HepG2 (cell line): ENCODE measurements around the gene GLIS2. TPM values are rescaled to one million over a fixed set of nuclear protein-coding genes. Genes with fewer than 3 reads are reported as not detected.

Experiments
- AGO1 ChIP-seq: fragments of 200-400 bp; formaldehyde crosslinking; IDR thresholded peaks from 2 replicates; pipeline ENCODE4 v1.6.1; 2017; ENCODE audit warnings: mild to moderate bottlenecking, low read depth, low read length, moderate library complexity; ENCODE audit not compliant: poor library complexity, severe bottlenecking
- CAMTA2 ChIP-seq: sonication (generic); formaldehyde crosslinking; IDR thresholded peaks from 2 replicates; pipeline ENCODE4 v1.4.0; 2020; ENCODE audit warnings: mild to moderate bottlenecking, missing genetic modification reagents, borderline replicate concordance
- HNF4A ChIP-seq: sonication (generic); formaldehyde crosslinking; IDR thresholded peaks from 2 replicates; pipeline ENCODE4 v1.4.0; 2020; ENCODE audit warnings: missing genetic modification reagents
- MATR3 ChIP-seq: sonication (generic); formaldehyde crosslinking; IDR thresholded peaks from 2 replicates; pipeline ENCODE4 v1.4.0; 2020; ENCODE audit warnings: missing genetic modification reagents
- MIER2 ChIP-seq: IDR thresholded peaks from 2 replicates; pipeline ENCODE4 v1.6.1; 2016; ENCODE audit warnings: missing biosample characterization, missing genetic modification reagents
- MTF1 ChIP-seq: sonication (generic); formaldehyde crosslinking; IDR thresholded peaks from 2 replicates; pipeline ENCODE4 v1.5.0; 2020; ENCODE audit warnings: missing genetic modification reagents
- NFRKB ChIP-seq: fragments of 450-650 bp; IDR thresholded peaks from 2 replicates; pipeline ENCODE4 v1.6.1; 2017
- ZNF484 ChIP-seq: sonication (generic); formaldehyde crosslinking; IDR thresholded peaks from 2 replicates; pipeline ENCODE4 v1.5.1; 2020; ENCODE audit warnings: mild to moderate bottlenecking, low read depth, missing genetic modification reagents, borderline replicate concordance
- ZNF75D ChIP-seq: sonication (generic); formaldehyde crosslinking; IDR thresholded peaks from 2 replicates; pipeline ENCODE4 v1.8.1; 2023; ENCODE audit warnings: missing genetic modification reagents, mild to moderate bottlenecking, borderline replicate concordance
- polyA plus RNA-seq, 8 experiments: library from polyadenylated mRNA; depleted of rRNA in 3 of 8; stranded (reverse) in 7 of 8; unstranded in 1 of 8; fragments of >200 nt; fragmentation: Illumina TruSeq in 4 of 8; extraction: Trizol in 4 of 8; gene quantifications; 2 replicates each; pipeline versions ENCODE4 v1.2.1 to v1.2.3, GENCODE V29; 2011 to 2016; ENCODE audit warnings: low read depth in 4 of 8, missing spikeins in 1 of 8, mixed read lengths in 1 of 8; ENCODE audit not compliant: insufficient read depth in 1 of 8
- total RNA-seq, 5 experiments: library from RNA; depleted of rRNA; stranded (reverse); fragments of >200 nt; fragmentation: Illumina TruSeq; extraction: Trizol; gene quantifications; 2 replicates each; pipeline ENCODE4 v1.2.3, GENCODE V29; 2016; ENCODE audit warnings: low read depth in 1 of 5
- TF ChIP-seq, protein P1 (sequence below): sonication (generic); formaldehyde crosslinking; IDR thresholded peaks from 2 replicates; pipeline ENCODE4 v1.4.0; 2020; ENCODE audit warnings: mild to moderate bottlenecking, missing genetic modification reagents, borderline replicate concordance

GLIS2 gene
- total and polyA plus RNA-seq, 2 of the 13 experiments (the other 11 are each of a cell fraction or from before 2014, with no cell fraction given): 0.28 to 0.29 TPM

DNA sequence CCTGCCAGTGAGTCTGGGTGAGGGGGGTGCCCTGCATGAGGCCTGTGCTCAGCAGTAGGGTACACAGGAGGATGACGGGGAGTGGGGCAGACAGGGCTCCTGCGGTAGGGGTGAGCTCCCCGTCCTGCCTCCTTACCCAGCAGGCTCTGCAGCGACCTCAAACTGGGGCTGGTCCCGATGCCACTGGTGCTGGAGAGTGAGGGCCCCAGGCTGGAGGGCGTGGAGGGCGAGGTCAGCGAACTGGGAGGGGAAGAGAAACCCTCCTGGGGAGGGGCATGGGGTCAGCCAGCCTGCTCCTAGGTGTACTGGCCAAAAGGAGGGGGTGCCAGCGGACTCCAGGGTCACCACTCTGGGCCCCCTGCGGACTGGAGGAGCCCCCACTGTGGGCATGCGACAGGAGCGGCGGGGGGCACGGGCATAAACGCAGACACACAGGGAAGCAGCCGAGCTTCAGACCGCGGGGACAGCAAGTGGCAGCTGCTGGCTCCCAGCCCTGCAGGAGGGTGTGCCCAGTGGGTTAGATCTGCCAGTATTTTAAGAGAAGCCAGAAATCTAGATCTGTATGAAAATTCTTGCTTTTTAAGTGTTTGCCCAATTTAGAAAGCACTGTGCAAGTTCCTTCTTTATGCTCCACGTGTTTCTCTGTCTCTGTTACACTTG, 46.7 kb downstream of the GLIS2 start (continued):
- TF ChIP-seq ZNF75D: no peak
- no peak for TF ChIP-seq CAMTA2 (CRISPR knock-in tag)
- TF ChIP-seq ZNF484 (CRISPR knock-in tag): no peak
- TF ChIP-seq NFRKB: no peak
- TF ChIP-seq HNF4A (CRISPR knock-in tag): no peak
- TF ChIP-seq, protein P1, sequence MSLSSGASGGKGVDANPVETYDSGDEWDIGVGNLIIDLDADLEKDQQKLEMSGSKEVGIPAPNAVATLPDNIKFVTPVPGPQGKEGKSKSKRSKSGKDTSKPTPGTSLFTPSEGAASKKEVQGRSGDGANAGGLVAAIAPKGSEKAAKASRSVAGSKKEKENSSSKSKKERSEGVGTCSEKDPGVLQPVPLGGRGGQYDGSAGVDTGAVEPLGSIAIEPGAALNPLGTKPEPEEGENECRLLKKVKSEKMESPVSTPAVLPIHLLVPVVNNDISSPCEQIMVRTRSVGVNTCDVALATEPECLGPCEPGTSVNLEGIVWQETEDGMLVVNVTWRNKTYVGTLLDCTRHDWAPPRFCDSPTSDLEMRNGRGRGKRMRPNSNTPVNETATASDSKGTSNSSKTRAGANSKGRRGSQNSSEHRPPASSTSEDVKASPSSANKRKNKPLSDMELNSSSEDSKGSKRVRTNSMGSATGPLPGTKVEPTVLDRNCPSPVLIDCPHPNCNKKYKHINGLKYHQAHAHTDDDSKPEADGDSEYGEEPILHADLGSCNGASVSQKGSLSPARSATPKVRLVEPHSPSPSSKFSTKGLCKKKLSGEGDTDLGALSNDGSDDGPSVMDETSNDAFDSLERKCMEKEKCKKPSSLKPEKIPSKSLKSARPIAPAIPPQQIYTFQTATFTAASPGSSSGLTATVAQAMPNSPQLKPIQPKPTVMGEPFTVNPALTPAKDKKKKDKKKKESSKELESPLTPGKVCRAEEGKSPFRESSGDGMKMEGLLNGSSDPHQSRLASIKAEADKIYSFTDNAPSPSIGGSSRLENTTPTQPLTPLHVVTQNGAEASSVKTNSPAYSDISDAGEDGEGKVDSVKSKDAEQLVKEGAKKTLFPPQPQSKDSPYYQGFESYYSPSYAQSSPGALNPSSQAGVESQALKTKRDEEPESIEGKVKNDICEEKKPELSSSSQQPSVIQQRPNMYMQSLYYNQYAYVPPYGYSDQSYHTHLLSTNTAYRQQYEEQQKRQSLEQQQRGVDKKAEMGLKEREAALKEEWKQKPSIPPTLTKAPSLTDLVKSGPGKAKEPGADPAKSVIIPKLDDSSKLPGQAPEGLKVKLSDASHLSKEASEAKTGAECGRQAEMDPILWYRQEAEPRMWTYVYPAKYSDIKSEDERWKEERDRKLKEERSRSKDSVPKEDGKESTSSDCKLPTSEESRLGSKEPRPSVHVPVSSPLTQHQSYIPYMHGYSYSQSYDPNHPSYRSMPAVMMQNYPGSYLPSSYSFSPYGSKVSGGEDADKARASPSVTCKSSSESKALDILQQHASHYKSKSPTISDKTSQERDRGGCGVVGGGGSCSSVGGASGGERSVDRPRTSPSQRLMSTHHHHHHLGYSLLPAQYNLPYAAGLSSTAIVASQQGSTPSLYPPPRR: no peak
- no peak for TF ChIP-seq AGO1
- TF ChIP-seq MTF1 (CRISPR knock-in tag): no peak
- no peak for TF ChIP-seq MATR3 (CRISPR knock-in tag)
- TF ChIP-seq MIER2 (CRISPR knock-in tag): no peak
